ENCODE results near the gene NT5C1A. TPM values are rescaled to one million over a fixed set of nuclear protein-coding genes. Genes with fewer than 3 reads are reported as not detected.

Gene NT5C1A
- total RNA-seq, 1 donor from 2014 or later, result 0.49 TPM

- ATAC-seq (no peak), DNase-seq (no peak)
- Histone ChIP-seq H3K27me3 (no peaks in the 10 kb centered on the region), H3K4me1 (no peaks in the 10 kb centered on the region), H3K9me3 (no peaks in the 10 kb centered on the region), H3K27ac (no peak overlapping the region), H3K4me3 (no peak overlapping the region), H3K36me3 (no peaks in the 10 kb centered on the region)
- intact Hi-C loops (cut with DNase I), result no loop called here
- TF ChIP-seq, protein P1, sequence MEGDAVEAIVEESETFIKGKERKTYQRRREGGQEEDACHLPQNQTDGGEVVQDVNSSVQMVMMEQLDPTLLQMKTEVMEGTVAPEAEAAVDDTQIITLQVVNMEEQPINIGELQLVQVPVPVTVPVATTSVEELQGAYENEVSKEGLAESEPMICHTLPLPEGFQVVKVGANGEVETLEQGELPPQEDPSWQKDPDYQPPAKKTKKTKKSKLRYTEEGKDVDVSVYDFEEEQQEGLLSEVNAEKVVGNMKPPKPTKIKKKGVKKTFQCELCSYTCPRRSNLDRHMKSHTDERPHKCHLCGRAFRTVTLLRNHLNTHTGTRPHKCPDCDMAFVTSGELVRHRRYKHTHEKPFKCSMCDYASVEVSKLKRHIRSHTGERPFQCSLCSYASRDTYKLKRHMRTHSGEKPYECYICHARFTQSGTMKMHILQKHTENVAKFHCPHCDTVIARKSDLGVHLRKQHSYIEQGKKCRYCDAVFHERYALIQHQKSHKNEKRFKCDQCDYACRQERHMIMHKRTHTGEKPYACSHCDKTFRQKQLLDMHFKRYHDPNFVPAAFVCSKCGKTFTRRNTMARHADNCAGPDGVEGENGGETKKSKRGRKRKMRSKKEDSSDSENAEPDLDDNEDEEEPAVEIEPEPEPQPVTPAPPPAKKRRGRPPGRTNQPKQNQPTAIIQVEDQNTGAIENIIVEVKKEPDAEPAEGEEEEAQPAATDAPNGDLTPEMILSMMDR (IDR thresholded peaks at IDR 0.05), result no peak
Observed at GRCh38 chr1:39615086-39615673, 56.7 kb downstream of the NT5C1A start.

- DNase-seq, result no peak
- TF ChIP-seq, protein P1 (IDR thresholded peaks at IDR 0.05), result no peak
- H3K27me3 ChIP-seq, result no peaks in the 10 kb centered on the region
- intact Hi-C loops (cut with DNase I), result no loop called here
- H3K4me1 ChIP-seq, result no peaks in the 10 kb centered on the region
- H3K9me3 ChIP-seq, result no peaks in the 10 kb centered on the region
- H3K4me3 ChIP-seq, result no peak overlapping the region
- H3K36me3 ChIP-seq, result no peaks in the 10 kb centered on the region
- no peak overlapping the region for H3K27ac ChIP-seq
- no peak for ATAC-seq
Observed at GRCh38 chr1:39614488-39614887, 57.4 kb downstream of the NT5C1A start.

DNA sequence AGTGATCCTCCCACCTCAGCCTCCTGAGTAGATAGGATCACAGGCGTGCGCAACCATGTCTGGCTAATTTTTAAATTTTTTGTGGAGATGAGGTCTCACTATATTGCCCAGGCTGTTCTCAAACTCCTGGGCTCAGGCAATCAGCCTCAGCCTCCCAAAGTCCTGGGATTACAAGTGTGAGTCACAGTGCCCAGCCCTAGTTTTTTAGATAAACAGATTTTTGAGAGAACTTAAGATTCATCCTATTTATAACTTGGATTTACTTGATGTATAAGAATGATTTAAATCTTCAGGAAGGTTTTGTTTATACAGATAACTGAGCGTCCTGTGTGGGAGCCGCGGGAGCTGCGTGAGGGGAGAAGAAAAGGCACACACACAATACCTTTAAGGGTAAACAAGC is 58.7 kb downstream of the NT5C1A start:
- no peak overlapping the region for H3K4me3 ChIP-seq
- no peak overlapping the region for H3K27ac ChIP-seq
- H3K9me3 ChIP-seq, result no peaks in the 10 kb centered on the region
- no peak for ATAC-seq
- DNase-seq, result no peak
- TF ChIP-seq, protein P1 (IDR thresholded peaks at IDR 0.05), result no peak
- no peaks in the 10 kb centered on the region for H3K4me1 ChIP-seq
- no peaks in the 10 kb centered on the region for H3K36me3 ChIP-seq
- intact Hi-C loops (cut with DNase I), result no loop called here
- no peaks in the 10 kb centered on the region for H3K27me3 ChIP-seq

GRCh38 chr1:39609618-39610331 is 62.1 kb downstream of the NT5C1A start:
- peak; percentile 92 for ATAC-seq
- H3K9me3 ChIP-seq, result no peaks in the 10 kb centered on the region
- no peaks in the 10 kb centered on the region for H3K36me3 ChIP-seq
- H3K27me3 ChIP-seq, result no peaks in the 10 kb centered on the region
- peak; percentile 87 for DNase-seq
- TF ChIP-seq, protein P1 (IDR thresholded peaks at IDR 0.05), result peak; percentile 89
- H3K4me1 ChIP-seq, result no peaks in the 10 kb centered on the region
- intact Hi-C loops (cut with DNase I), result loop anchor here (5.0 to 10.0 kb wide), 2 partner anchors 43 to 115 kb away; no protein-coding TSS in a partner anchor
- no peak overlapping the region for H3K4me3 ChIP-seq
- no peak overlapping the region for H3K27ac ChIP-seq

Other genes starting within 250 kb of the NT5C1A start
- gene BMP8A, start 180.5 kb downstream of the NT5C1A start, total RNA-seq, result 0.29 TPM
- gene PABPC4, start 95.3 kb downstream of the NT5C1A start, total RNA-seq, result 199 TPM
- gene HEYL, start 32.5 kb downstream of the NT5C1A start, total RNA-seq, result 17.7 TPM
- gene HPCAL4, start 19.3 kb upstream of the NT5C1A start, total RNA-seq, result 0.09 TPM
- 36.5 TPM for gene PPIE, start 66.8 kb upstream of the NT5C1A start, total RNA-seq
- gene OXCT2, start 99.2 kb upstream of the NT5C1A start, total RNA-seq, result 0.43 TPM
- 2.7 TPM for gene BMP8B, start 116.8 kb upstream of the NT5C1A start, total RNA-seq
- gene TRIT1, start 211.4 kb upstream of the NT5C1A start, total RNA-seq, result 13.1 TPM
- 3.6 TPM for gene MYCL, start 229.8 kb upstream of the NT5C1A start, total RNA-seq